DOHH2 (cell line): ENCODE data around the gene FKBP10.
"Not testable (repeated sequence)": the region's sequence is repeated elsewhere in the genome, so short reads cannot be mapped to it uniquely, and the experiment has no call there.

Source experiments
- H3F3A ChIP-seq: fragments of 200-600 bp; sonication (generic), shearing (Covaris generic); 2 replicates; pipeline ENCODE4 v1.6.0; 2016; ENCODE audit warnings: antibody characterized with exemption, mild to moderate bottlenecking; ENCODE audit not compliant: control insufficient read depth, insufficient read depth
- H3K27ac ChIP-seq: fragments of 200-600 bp; sonication (generic); 2 replicates; pipeline ENCODE4 v1.5.1; 2014; ENCODE audit warnings: low read depth, mild to moderate bottlenecking, low read length, moderate library complexity
- H3K27me3 ChIP-seq: fragments of 200-600 bp; sonication (generic); 2 replicates; pipeline ENCODE4 v1.6.1; 2014; ENCODE audit warnings: mild to moderate bottlenecking, low read length, mixed read lengths; ENCODE audit not compliant: control insufficient read depth
- H3K36me3 ChIP-seq: fragments of 200-600 bp; sonication (generic); 2 replicates; pipeline ENCODE4 v1.6.1; 2014; ENCODE audit warnings: mild to moderate bottlenecking, low read length, moderate library complexity, mixed read lengths; ENCODE audit not compliant: control insufficient read depth
- H3K4me1 ChIP-seq: fragments of 200-600 bp; sonication (generic); 2 replicates; pipeline ENCODE4 v1.6.1; 2014; ENCODE audit warnings: mild to moderate bottlenecking, low read length, mixed read lengths; ENCODE audit not compliant: control insufficient read depth
- H3K4me2 ChIP-seq: fragments of 200-600 bp; sonication (generic); 2 replicates; pipeline ENCODE4 v1.6.0; 2014; ENCODE audit warnings: mild to moderate bottlenecking, low read length, moderate library complexity
- H3K4me3 ChIP-seq: fragments of 200-600 bp; sonication (generic); 2 replicates; pipeline ENCODE4 v1.5.1; 2014; ENCODE audit warnings: mild to moderate bottlenecking, low read length, mixed read lengths
- H3K79me2 ChIP-seq: fragments of 200-600 bp; sonication (generic); 2 replicates; pipeline ENCODE4 v1.6.1; 2014; ENCODE audit warnings: mild to moderate bottlenecking, low read length, mixed read lengths; ENCODE audit not compliant: control insufficient read depth
- H3K9me2 ChIP-seq: fragments of 200-600 bp; sonication (generic); replicated peaks from 2 replicates; pipeline ENCODE4 v1.6.1; 2014; ENCODE audit warnings: mild to moderate bottlenecking, low read length, mixed read lengths; ENCODE audit not compliant: control insufficient read depth
- H3K9me3 ChIP-seq: fragments of 200-600 bp; sonication (generic); 2 replicates; pipeline ENCODE4 v1.6.1; 2014; ENCODE audit warnings: antibody characterized with exemption, low read length, mixed read lengths; ENCODE audit not compliant: control insufficient read depth, insufficient read depth
- H4K20me1 ChIP-seq: fragments of 200-600 bp; sonication (generic); 2 replicates; pipeline ENCODE4 v1.6.0; 2014; ENCODE audit warnings: low read depth, mild to moderate bottlenecking, antibody characterized with exemption, low read length, moderate library complexity; ENCODE audit not compliant: control insufficient read depth, insufficient read depth
- CTCF ChIP-seq: fragments of 200-600 bp; sonication (generic); IDR thresholded peaks from one replicate; pipeline ENCODE4 v1.5.1; 2014; ENCODE audit warnings: antibody characterized with exemption, mild to moderate bottlenecking, low read depth, low read length; ENCODE audit not compliant: poor library complexity, severe bottlenecking
- EZH2phosphoT487 ChIP-seq: fragments of 200-600 bp; sonication (generic); IDR thresholded peaks from 2 replicates; pipeline ENCODE4 v1.6.1; 2017; ENCODE audit warnings: borderline replicate concordance, mild to moderate bottlenecking, antibody characterized with exemption, low read length, moderate library complexity, mixed read lengths

Gene FKBP10

GRCh38 chr17:41836550-41837196, 23.9 kb downstream of the FKBP10 start:
- H3K27me3 ChIP-seq, result no peaks in the 10 kb centered on the region
- peaks cover 15% of the 10 kb centered on the region for H3K79me2 ChIP-seq
- H4K20me1 ChIP-seq, result no peaks in the 10 kb centered on the region
- peaks cover 22% of the 10 kb centered on the region for H3K36me3 ChIP-seq
- H3K4me1 ChIP-seq, result peaks cover 17% of the 10 kb centered on the region
- H3F3A ChIP-seq, result no peaks in the 10 kb centered on the region
- no peak overlapping the region for H3K27ac ChIP-seq
- no peaks in the 10 kb centered on the region for H3K9me3 ChIP-seq
- TF ChIP-seq CTCF (no peak), EZH2phosphoT487 (no peak)
- H3K4me3 ChIP-seq, result peak overlapping the region; percentile 96
- H3K4me2 ChIP-seq, result peak overlapping the region; percentile 87
- H3K9me2 ChIP-seq, result no peaks in the 10 kb centered on the region

GRCh38 chr17:41837761-41838538, 25.1 kb downstream of the FKBP10 start, which contains the start of gene KLHL10:
Gene KLHL10, plus strand, starts transcription at chr17:41837825. Its CDS starts 108 bp downstream, at chr17:41837933.
- H3K27ac ChIP-seq, result no peak within 1 kb of the TSS
- no peaks in the 10 kb centered on the region for H3K27me3 ChIP-seq
- peaks cover 17% of the 10 kb centered on the region for H3K4me1 ChIP-seq
- H3K4me2 ChIP-seq, result peak within 1 kb of the TSS; percentile 87
- TF ChIP-seq EZH2phosphoT487, result no peak
- no peak for TF ChIP-seq CTCF
- H3K36me3 ChIP-seq, result peaks cover 14% of the 10 kb centered on the region
- no peaks in the 10 kb centered on the region for H4K20me1 ChIP-seq
- H3K9me2 ChIP-seq, result no peaks in the 10 kb centered on the region
- peaks cover 15% of the 10 kb centered on the region for H3K79me2 ChIP-seq
- H3F3A ChIP-seq, result no peaks in the 10 kb centered on the region
- peak within 1 kb of the TSS; percentile 96 for H3K4me3 ChIP-seq
- H3K9me3 ChIP-seq, result no peaks in the 10 kb centered on the region

- H3K4me2 ChIP-seq, result not testable (repeated sequence)
These were observed 26.6 kb downstream of the FKBP10 start for GRCh38 chr17:41839448-41839847.

GRCh38 chr17:41840781-41841180, 28.0 kb downstream of the FKBP10 start:
- H3K9me3 ChIP-seq, H3K79me2 ChIP-seq, H3K27ac ChIP-seq, H3F3A ChIP-seq, H4K20me1 ChIP-seq, H3K4me2 ChIP-seq, H3K4me1 ChIP-seq, H3K4me3 ChIP-seq, H3K27me3 ChIP-seq, H3K36me3 ChIP-seq, H3K9me2 ChIP-seq: not testable (repeated sequence)

More at GRCh38 chr17:41839448-41839847, 26.6 kb downstream of the FKBP10 start:
- not testable (repeated sequence) for H3K36me3 ChIP-seq, H3K9me2 ChIP-seq, H3K9me3 ChIP-seq, H3F3A ChIP-seq, H3K27me3 ChIP-seq, H3K27ac ChIP-seq, H3K4me3 ChIP-seq, H4K20me1 ChIP-seq
- Histone ChIP-seq H3K4me1 (peaks cover 17% of the 10 kb centered on the region), H3K79me2 (peaks cover 15% of the 10 kb centered on the region)
